Measurements from ENCODE around the gene ATP6AP2. TPM values are rescaled to one million over a fixed set of nuclear protein-coding genes. Genes with fewer than 3 reads are reported as not detected.

The ATP6AP2 gene
- total RNA-seq, 1 experiment from 2014 or later = 78.7 TPM

- no peak for TF ChIP-seq GRHL2 (CRISPR knock-in tag; IDR thresholded peaks at IDR 0.05; ENCODE audit: insufficient replicate concordance, severe bottlenecking)
- TF ChIP-seq ZNF416 (CRISPR knock-in tag; IDR thresholded peaks at IDR 0.05) = no peak
- TF ChIP-seq AR (CRISPR knock-in tag; IDR thresholded peaks at IDR 0.05) = no peak
- no peak for TF ChIP-seq SOX15 (CRISPR knock-in tag; IDR thresholded peaks at IDR 0.05)
- no peak for TF ChIP-seq ARID4B (CRISPR knock-in tag; IDR thresholded peaks at IDR 0.05; ENCODE audit: borderline replicate concordance)
- TF ChIP-seq ZNF281 (CRISPR knock-in tag; IDR thresholded peaks at IDR 0.05) = no peak
- TF ChIP-seq ZNF121 (CRISPR knock-in tag; IDR thresholded peaks at IDR 0.05) = no peak
- TF ChIP-seq HMGXB4 (CRISPR knock-in tag; IDR thresholded peaks at IDR 0.05) = no peak
- no peak for TF ChIP-seq SMAD3 (CRISPR knock-in tag; IDR thresholded peaks at IDR 0.05; ENCODE audit: borderline replicate concordance)
Observed at GRCh38 chrX:40622479-40623138, 41.8 kb downstream of the ATP6AP2 start (continued).

GRCh38 chrX:40623139-40623536, 42.4 kb downstream of the ATP6AP2 start, which contains the start of gene MPC1L:
Gene MPC1L, plus strand, starts transcription at chrX:40623428. Its CDS starts 138 bp downstream, at chrX:40623566.
- ChIA-PET CTCF (interaction anchor here (0.5 to 1.3 kb wide), 2 partner anchors 79 to 793 kb away, joined by 4 read pairs; no protein-coding TSS in a partner anchor), POLR2A (no interaction called here)
- Mint-ChIP-seq H3K27me3 (ENCODE audit: low read depth) (peaks cover 4% of the 10 kb centered on the region; the same call in 1 of the 2 replicates), H3K4me1 (peaks cover 6% of the 10 kb centered on the region), H3K27ac (no peak within 1 kb of the TSS), H3K36me3 (peaks cover under 1% of the 10 kb centered on the region; the same call in 1 of the 2 replicates), H3K4me3 (no peak within 1 kb of the TSS), H3K9me3 (no peaks in the 10 kb centered on the region)
- no peak for DNase-seq (ENCODE audit: low spot score)
- ATAC-seq = no peak
- TF ChIP-seq ZNF423 (CRISPR knock-in tag; IDR thresholded peaks at IDR 0.05) (no peak), MXD4 (CRISPR knock-in tag; IDR thresholded peaks at IDR 0.05; ENCODE audit: borderline replicate concordance) (no peak), ZNF671 (CRISPR knock-in tag; IDR thresholded peaks at IDR 0.05) (no peak), CREM (CRISPR knock-in tag; IDR thresholded peaks at IDR 0.05) (no peak), OVOL2 (CRISPR knock-in tag; IDR thresholded peaks at IDR 0.05; ENCODE audit: borderline replicate concordance) (no peak), GRHL2 (CRISPR knock-in tag; IDR thresholded peaks at IDR 0.05; ENCODE audit: insufficient replicate concordance, severe bottlenecking) (no peak), ATF3 (CRISPR knock-in tag; conservative IDR thresholded peaks at IDR 0.05) (no peak), NR3C1 (CRISPR knock-in tag; conservative IDR thresholded peaks at IDR 0.05; ENCODE audit: low read depth) (no peak), ZNF138 (CRISPR knock-in tag; conservative IDR thresholded peaks at IDR 0.05) (no peak), ZSCAN18 (CRISPR knock-in tag; IDR thresholded peaks at IDR 0.05) (no peak)
